ENCODE measurements around the gene ATP11B. TPM values are rescaled to one million over a fixed set of nuclear protein-coding genes. Genes with fewer than 3 reads are reported as not detected.

The ATP11B gene
- total RNA-seq, 1 experiment from 2014 or later = 58.1 TPM

- no peaks in the 10 kb centered on the region for H3K4me1 Mint-ChIP-seq (ENCODE audit: low read depth, unreplicated experiment)
- no peaks in the 10 kb centered on the region for H3K9me3 Mint-ChIP-seq (ENCODE audit: unreplicated experiment)
- H3K36me3 Mint-ChIP-seq (ENCODE audit: insufficient read depth, unreplicated experiment) = peaks cover 6% of the 10 kb centered on the region
- no peak for TF ChIP-seq CTCF (IDR thresholded peaks at IDR 0.05; ENCODE audit: insufficient read depth in 1 of 2, low read depth in 1 of 2, low read length in 1 of 2, severe bottlenecking in 1 of 2, unreplicated experiment in 1 of 2)
- no TSS peak for BruUV-seq (replicated peaks)
- ChIA-PET CTCF (no interaction called here), POLR2A (no interaction called here)
- intact Hi-C loops (cut with micrococcal nuclease; ENCODE audit: unreplicated experiment) = no loop called here
- H3K27me3 Mint-ChIP-seq (ENCODE audit: insufficient read depth, unreplicated experiment) = no peaks in the 10 kb centered on the region
- H3K36me3 ChIP-seq (ENCODE audit: control insufficient read depth, insufficient read depth, low read length) = no peaks in the 10 kb centered on the region; the same call in 1 of the 2 replicates
- H3K9me3 ChIP-seq = no peaks in the 10 kb centered on the region
- no peak overlapping the region for H3K4me3 ChIP-seq (ENCODE audit: low read depth, low read length)
- DNase-seq = no peak
- no peaks in the 10 kb centered on the region for H3K27me3 ChIP-seq (replicated peaks; ENCODE audit: control insufficient read depth, insufficient read depth, low read length)
- H3K27ac Mint-ChIP-seq (ENCODE audit: unreplicated experiment) = no peak overlapping the region
- H3K4me1 ChIP-seq = peaks cover 8% of the 10 kb centered on the region; the same call in 1 of the 2 replicates
- H3K4me3 Mint-ChIP-seq (ENCODE audit: unreplicated experiment) = no peak overlapping the region
Measured at GRCh38 chr3:182896553-182896952, 103.2 kb downstream of the ATP11B start.

GRCh38 chr3:182902236-182902635, 108.9 kb downstream of the ATP11B start:
- Mint-ChIP-seq H3K27ac (ENCODE audit: unreplicated experiment) (no peak overlapping the region), H3K9me3 (ENCODE audit: unreplicated experiment) (no peaks in the 10 kb centered on the region), H3K36me3 (ENCODE audit: insufficient read depth, unreplicated experiment) (peaks cover 8% of the 10 kb centered on the region), H3K27me3 (ENCODE audit: insufficient read depth, unreplicated experiment) (no peaks in the 10 kb centered on the region), H3K4me1 (ENCODE audit: low read depth, unreplicated experiment) (no peaks in the 10 kb centered on the region), H3K4me3 (ENCODE audit: unreplicated experiment) (no peak overlapping the region)
- no peak for DNase-seq
- intact Hi-C loops (cut with micrococcal nuclease; ENCODE audit: unreplicated experiment) = no loop called here
- Histone ChIP-seq H3K9me3 (no peaks in the 10 kb centered on the region), H3K27me3 (replicated peaks; ENCODE audit: control insufficient read depth, insufficient read depth, low read length) (no peaks in the 10 kb centered on the region), H3K36me3 (ENCODE audit: control insufficient read depth, insufficient read depth, low read length) (no peaks in the 10 kb centered on the region; the same call in 1 of the 2 replicates), H3K4me3 (ENCODE audit: low read depth, low read length) (no peak overlapping the region), H3K4me1 (no peaks in the 10 kb centered on the region)
- ChIA-PET CTCF (no interaction called here), POLR2A (no interaction called here)
- no TSS peak for BruUV-seq (replicated peaks)
- no peak for TF ChIP-seq CTCF (IDR thresholded peaks at IDR 0.05; ENCODE audit: insufficient read depth in 1 of 2, low read depth in 1 of 2, low read length in 1 of 2, severe bottlenecking in 1 of 2, unreplicated experiment in 1 of 2)

- Histone ChIP-seq H3K9me3 (no peaks in the 10 kb centered on the region), H3K4me3 (ENCODE audit: low read depth, low read length) (no peak overlapping the region), H3K4me1 (no peaks in the 10 kb centered on the region), H3K27me3 (replicated peaks; ENCODE audit: control insufficient read depth, insufficient read depth, low read length) (no peaks in the 10 kb centered on the region), H3K36me3 (ENCODE audit: control insufficient read depth, insufficient read depth, low read length) (no peaks in the 10 kb centered on the region; the same call in 1 of the 2 replicates)
- Mint-ChIP-seq H3K9me3 (ENCODE audit: unreplicated experiment) (no peaks in the 10 kb centered on the region), H3K27ac (ENCODE audit: unreplicated experiment) (no peak overlapping the region), H3K4me1 (ENCODE audit: low read depth, unreplicated experiment) (no peaks in the 10 kb centered on the region), H3K4me3 (ENCODE audit: unreplicated experiment) (no peak overlapping the region), H3K27me3 (ENCODE audit: insufficient read depth, unreplicated experiment) (no peaks in the 10 kb centered on the region), H3K36me3 (ENCODE audit: insufficient read depth, unreplicated experiment) (peaks cover 8% of the 10 kb centered on the region)
- ChIA-PET CTCF (no interaction called here), POLR2A (no interaction called here)
- no TSS peak for BruUV-seq (replicated peaks)
- DNase-seq = no peak
- intact Hi-C loops (cut with micrococcal nuclease; ENCODE audit: unreplicated experiment) = no loop called here
- peak in 1 of 2 experiments; percentile 34 for TF ChIP-seq CTCF (IDR thresholded peaks at IDR 0.05; ENCODE audit: insufficient read depth in 1 of 2, low read depth in 1 of 2, low read length in 1 of 2, severe bottlenecking in 1 of 2, unreplicated experiment in 1 of 2)
Measured at GRCh38 chr3:182904164-182904563, 110.9 kb downstream of the ATP11B start.
